ENCODE data around the gene ZNF625.

- TF ChIP-seq GATA3 (IDR thresholded peaks at IDR 0.05; ENCODE audit: low read depth, low read length), result no peak
- TF ChIP-seq GATA2 (IDR thresholded peaks at IDR 0.05; ENCODE audit: low read depth, low read length), result no peak
Measured at GRCh38 chr19:12141405-12141736, 15.2 kb downstream of the ZNF625 start.
